Adrenal gland (tissue), 5 donors: ENCODE results near the gene CLIC6.

Experiments
- CTCF ChIP-seq, 6 experiments: fragments of 450-650 bp in 4 of 6; fragments of 200-600 bp in 2 of 6; sonication (generic) in 1 of 6; IDR thresholded peaks; 1 replicate in 5 of 6; 2 replicates in 1 of 6; pipeline versions ENCODE4 v1.5.1 to v1.8.0; 2016 to 2021; ENCODE audit warnings: antibody characterized with exemption in 6 of 6, mild to moderate bottlenecking in 2 of 6, moderate library complexity in 1 of 6
- POLR2A ChIP-seq, 2 donors: fragments of 450-650 bp; IDR thresholded peaks; one replicate each; pipeline ENCODE4 v1.6.1; 2017; ENCODE audit warnings: antibody characterized with exemption in 2 of 2, mild to moderate bottlenecking in 2 of 2, moderate library complexity in 1 of 2
- donor health status: DM: no; HTN: no; CAD: no.

GRCh38 chr21:34706337-34706736, 37.5 kb downstream of the CLIC6 start:
- TF ChIP-seq CTCF (IDR thresholded peaks at IDR 0.05) (no peak), POLR2A (IDR thresholded peaks at IDR 0.05) (no peak)
